ENCODE data around the gene GJA10.

GJA10 gene

DNA sequence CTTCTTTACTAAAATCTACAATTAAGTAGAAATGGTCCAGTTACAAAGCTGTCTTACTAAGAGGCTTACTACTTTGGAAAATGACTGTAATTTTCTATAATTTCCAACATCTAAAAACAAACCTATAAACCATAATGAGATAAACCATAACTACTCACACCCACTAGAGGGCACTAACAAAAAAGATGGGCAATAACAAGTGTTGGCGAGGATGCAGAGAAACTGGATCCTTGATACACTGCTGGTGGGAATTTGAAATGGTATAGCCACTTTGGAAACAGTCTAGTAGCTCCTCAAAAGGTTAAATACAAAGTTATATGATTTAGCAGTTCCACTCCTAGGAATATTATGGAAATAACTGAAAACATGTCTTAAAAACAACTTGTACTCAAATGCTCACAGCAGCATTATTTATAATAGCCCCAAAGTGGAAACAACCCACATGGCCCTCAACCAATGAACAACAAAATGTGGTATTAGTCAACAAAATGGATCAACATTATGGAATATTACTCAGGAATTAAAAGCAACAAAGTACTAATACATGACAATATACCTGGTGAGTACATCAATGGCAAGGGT lies 50.6 kb downstream of the GJA10 start:
- DNase-seq (ENCODE audit: low read depth in 2 of 2) = no peak
